Measurements from ENCODE around the gene WNT9B.

Gene WNT9B

GRCh38 chr17:46894024-46894423, 42.6 kb downstream of the WNT9B start:
- no peak for TF ChIP-seq REST (IDR thresholded peaks at IDR 0.05; ENCODE audit: low read depth)
- no peak for TF ChIP-seq YY1 (IDR thresholded peaks at IDR 0.05; ENCODE audit: low read depth)
- TF ChIP-seq EP300 (IDR thresholded peaks at IDR 0.05; ENCODE audit: borderline replicate concordance), result no peak
- TF ChIP-seq, protein P1, sequence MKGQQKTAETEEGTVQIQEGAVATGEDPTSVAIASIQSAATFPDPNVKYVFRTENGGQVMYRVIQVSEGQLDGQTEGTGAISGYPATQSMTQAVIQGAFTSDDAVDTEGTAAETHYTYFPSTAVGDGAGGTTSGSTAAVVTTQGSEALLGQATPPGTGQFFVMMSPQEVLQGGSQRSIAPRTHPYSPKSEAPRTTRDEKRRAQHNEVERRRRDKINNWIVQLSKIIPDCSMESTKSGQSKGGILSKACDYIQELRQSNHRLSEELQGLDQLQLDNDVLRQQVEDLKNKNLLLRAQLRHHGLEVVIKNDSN (IDR thresholded peaks at IDR 0.05), result no peak
- TF ChIP-seq EGR1 (IDR thresholded peaks at IDR 0.05), result no peak
- TF ChIP-seq FOXM1 (IDR thresholded peaks at IDR 0.05; ENCODE audit: borderline replicate concordance, low read depth), result no peak
- no peak for TF ChIP-seq ZBTB7A (IDR thresholded peaks at IDR 0.05; ENCODE audit: low read depth)
- TF ChIP-seq MAX (IDR thresholded peaks at IDR 0.05), result no peak
- TF ChIP-seq CEBPB (IDR thresholded peaks at IDR 0.05), result no peak
- no peak for TF ChIP-seq TCF12 (IDR thresholded peaks at IDR 0.05; ENCODE audit: low read depth)
- no peak for TF ChIP-seq TEAD4 (IDR thresholded peaks at IDR 0.05)
- no peak for TF ChIP-seq CREB1 (IDR thresholded peaks at IDR 0.05; ENCODE audit: low read depth)
- TF ChIP-seq RAD21 (IDR thresholded peaks at IDR 0.05; ENCODE audit: low read depth), result no peak
- no peak for TF ChIP-seq NFIC (IDR thresholded peaks at IDR 0.05)
- TF ChIP-seq TAF1 (IDR thresholded peaks at IDR 0.05; ENCODE audit: low read depth), result no peak

GRCh38 chr17:46894476-46895151, 43.2 kb downstream of the WNT9B start:
- TF ChIP-seq TAF1 (IDR thresholded peaks at IDR 0.05; ENCODE audit: low read depth) (no peak), CEBPB (IDR thresholded peaks at IDR 0.05) (no peak), MAX (IDR thresholded peaks at IDR 0.05) (no peak), FOXM1 (IDR thresholded peaks at IDR 0.05; ENCODE audit: borderline replicate concordance, low read depth) (no peak), EGR1 (IDR thresholded peaks at IDR 0.05) (no peak), REST (IDR thresholded peaks at IDR 0.05; ENCODE audit: low read depth) (no peak), TCF12 (IDR thresholded peaks at IDR 0.05; ENCODE audit: low read depth) (no peak), ZBTB7A (IDR thresholded peaks at IDR 0.05; ENCODE audit: low read depth) (no peak), RAD21 (IDR thresholded peaks at IDR 0.05; ENCODE audit: low read depth) (no peak), EP300 (IDR thresholded peaks at IDR 0.05; ENCODE audit: borderline replicate concordance) (no peak), YY1 (IDR thresholded peaks at IDR 0.05; ENCODE audit: low read depth) (no peak), TEAD4 (IDR thresholded peaks at IDR 0.05) (no peak), CREB1 (IDR thresholded peaks at IDR 0.05; ENCODE audit: low read depth) (no peak), NFIC (IDR thresholded peaks at IDR 0.05) (no peak)
- TF ChIP-seq, protein P1 (IDR thresholded peaks at IDR 0.05), result no peak

DNA sequence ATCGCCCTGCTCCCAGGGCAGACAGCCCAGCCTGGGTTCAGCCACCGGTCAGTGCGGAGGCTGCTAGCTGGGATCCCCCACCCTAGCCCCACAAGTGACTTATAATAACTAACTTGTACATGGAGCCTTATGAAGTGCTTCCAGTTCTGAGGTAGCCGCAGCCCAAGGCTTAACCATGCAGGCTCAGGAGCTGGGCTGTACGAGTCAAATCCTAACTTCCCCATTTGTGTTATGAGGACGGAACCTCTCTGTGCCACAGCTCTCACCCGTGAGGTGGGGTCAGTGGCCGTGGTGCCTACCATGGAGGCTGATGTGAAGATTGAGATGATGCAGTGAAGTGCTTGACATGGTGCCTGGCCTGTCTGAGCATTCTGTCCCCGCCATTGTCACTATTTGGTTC, 43.8 kb downstream of the WNT9B start:
- no peak for TF ChIP-seq CEBPB (IDR thresholded peaks at IDR 0.05)
- no peak for TF ChIP-seq RAD21 (IDR thresholded peaks at IDR 0.05; ENCODE audit: low read depth)
- TF ChIP-seq MAX (IDR thresholded peaks at IDR 0.05), result no peak
- TF ChIP-seq EP300 (IDR thresholded peaks at IDR 0.05; ENCODE audit: borderline replicate concordance), result no peak

DNA sequence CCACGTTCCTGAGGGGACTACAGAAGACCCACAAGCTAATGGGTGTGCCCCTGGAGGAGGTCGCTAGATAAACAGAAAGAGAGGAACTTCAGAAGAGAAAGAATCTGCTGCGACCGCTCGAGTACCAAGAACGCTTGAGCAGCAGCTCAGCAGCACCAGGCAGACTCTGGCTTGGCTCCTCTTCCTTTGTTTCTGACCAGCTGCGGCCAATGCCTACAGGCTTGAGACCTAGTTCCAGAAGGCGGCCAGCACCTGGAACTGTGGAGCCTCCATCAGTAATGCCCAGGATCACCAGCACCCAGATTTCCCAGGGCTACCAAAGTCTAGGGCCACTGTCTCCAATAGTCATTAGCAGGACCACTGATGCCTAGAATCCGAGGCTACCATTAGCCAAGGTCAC, 45.6 kb downstream of the WNT9B start:
- TF ChIP-seq, protein P1 (IDR thresholded peaks at IDR 0.05), result no peak
- TF ChIP-seq CREB1 (IDR thresholded peaks at IDR 0.05; ENCODE audit: low read depth), result no peak
- TF ChIP-seq FOXM1 (IDR thresholded peaks at IDR 0.05; ENCODE audit: borderline replicate concordance, low read depth), result no peak
- TF ChIP-seq EP300 (IDR thresholded peaks at IDR 0.05; ENCODE audit: borderline replicate concordance), result no peak
- no peak for TF ChIP-seq YY1 (IDR thresholded peaks at IDR 0.05; ENCODE audit: low read depth)
- no peak for TF ChIP-seq TEAD4 (IDR thresholded peaks at IDR 0.05)
- TF ChIP-seq TAF1 (IDR thresholded peaks at IDR 0.05; ENCODE audit: low read depth), result no peak
- no peak for TF ChIP-seq EGR1 (IDR thresholded peaks at IDR 0.05)
- no peak for TF ChIP-seq ZBTB7A (IDR thresholded peaks at IDR 0.05; ENCODE audit: low read depth)
- no peak for TF ChIP-seq TCF12 (IDR thresholded peaks at IDR 0.05; ENCODE audit: low read depth)
- no peak for TF ChIP-seq CEBPB (IDR thresholded peaks at IDR 0.05)
- no peak for TF ChIP-seq MAX (IDR thresholded peaks at IDR 0.05)
- no peak for TF ChIP-seq RAD21 (IDR thresholded peaks at IDR 0.05; ENCODE audit: low read depth)
- TF ChIP-seq REST (IDR thresholded peaks at IDR 0.05; ENCODE audit: low read depth), result no peak
- no peak for TF ChIP-seq NFIC (IDR thresholded peaks at IDR 0.05)

All from Ishikawa (cell line).